ENCODE results near the gene ZNF354C. TPM values are rescaled to one million over a fixed set of nuclear protein-coding genes. Genes with fewer than 3 reads are reported as not detected.

ZNF354C gene
- total and polyA plus RNA-seq, 3 donors from 2014 or later = 4.0 to 4.8 (median 4.6) TPM

DNA sequence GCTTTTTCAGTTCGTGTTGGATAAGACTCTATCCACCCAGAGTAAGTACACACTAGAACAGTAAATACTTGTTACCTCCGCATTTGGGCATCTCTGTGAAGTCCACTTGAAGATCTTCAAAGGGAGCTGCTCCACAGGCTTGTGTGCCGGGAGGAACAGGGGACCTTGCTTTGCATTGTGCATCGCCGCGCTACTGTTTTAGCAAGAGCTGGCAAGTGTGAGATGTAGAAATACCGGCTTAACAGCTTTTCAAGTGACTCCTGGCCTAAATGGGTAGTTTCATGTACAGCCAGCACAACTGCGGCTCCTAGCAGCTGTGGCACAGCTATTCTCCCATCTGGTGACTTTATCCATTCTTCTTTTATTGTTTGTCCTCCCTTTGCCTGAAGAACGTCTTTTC, 8.4 kb upstream of the ZNF354C start:
- no peak for DNase-seq

DNA sequence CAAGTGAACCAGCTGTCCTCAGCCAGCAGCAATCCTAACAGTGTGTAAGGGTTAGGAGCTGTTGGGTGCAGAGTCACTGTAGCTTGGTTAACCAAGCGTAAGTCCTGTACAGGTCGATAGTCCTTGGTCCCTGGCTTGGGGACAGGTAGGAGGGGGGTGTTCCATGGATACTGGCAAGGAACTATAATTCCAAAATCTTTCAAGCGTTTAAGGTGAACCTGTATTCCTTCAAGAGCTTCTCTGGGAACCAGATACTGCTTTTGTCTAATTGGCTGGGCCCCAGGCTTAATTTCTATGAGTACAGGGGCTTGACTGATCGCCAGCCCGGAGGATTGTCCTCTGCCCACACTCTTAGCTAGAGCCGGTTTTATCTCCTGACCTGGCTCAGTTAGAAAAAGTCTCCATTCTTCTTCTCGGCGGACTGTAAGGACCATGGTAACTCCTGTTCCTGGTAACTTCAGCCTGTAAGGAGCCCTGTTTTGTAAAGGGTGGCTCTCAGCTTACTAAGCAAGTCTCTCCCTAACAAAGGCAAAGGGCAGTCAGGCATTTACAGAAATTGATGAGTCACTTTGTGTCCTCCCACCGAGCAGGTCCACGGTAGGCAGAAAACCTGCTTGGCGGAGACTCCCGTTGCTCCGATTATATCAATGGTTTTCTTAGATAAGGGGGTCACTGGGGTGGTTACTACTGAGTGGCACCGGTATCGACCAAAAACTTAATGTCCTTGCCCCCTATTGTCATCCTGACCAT, 6.0 kb upstream of the ZNF354C start:
- intact Hi-C loops (cut with DNase I; ENCODE audit: low total_unique reads) = no loop called here

More for the DNA sequence above, 8.4 kb upstream of the ZNF354C start:
- Histone ChIP-seq H3K4me3 (no peak overlapping the region), H3K4me1 (no peaks in the 10 kb centered on the region), H3K27ac (no peak overlapping the region), H3K9me3 (no peaks in the 10 kb centered on the region), H3K36me3 (ENCODE audit: low read depth, missing control alignments) (no peaks in the 10 kb centered on the region), H3K27me3 (no peaks in the 10 kb centered on the region)
- no peak for TF ChIP-seq POLR2A (IDR thresholded peaks at IDR 0.05)
- intact Hi-C loops (cut with DNase I; ENCODE audit: low total_unique reads) = no loop called here
- WGBS, 2 donors = 84 to 93% methylated on average over 9 of the region's 9 CpGs

DNA sequence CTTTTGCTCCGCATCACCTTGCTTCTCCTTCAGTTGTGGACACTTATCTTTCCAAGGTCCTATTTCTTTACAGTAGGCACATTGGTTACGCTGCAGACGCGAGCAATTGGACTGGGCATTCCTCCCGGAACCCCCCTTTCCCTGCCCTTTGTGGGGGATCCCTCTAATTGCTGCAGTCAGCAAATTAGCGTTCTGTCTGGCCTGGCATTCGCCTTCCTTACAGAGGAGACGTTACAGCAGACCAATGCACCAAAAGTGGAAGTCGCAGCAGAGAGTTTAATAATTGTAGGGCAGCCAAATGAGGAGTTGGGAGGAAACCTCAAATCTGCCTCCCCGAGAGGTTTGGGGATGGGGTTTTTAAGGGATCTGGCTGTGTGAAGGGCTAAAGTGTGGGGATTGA, 5.3 kb upstream of the ZNF354C start:
- H3K27me3 ChIP-seq = no peaks in the 10 kb centered on the region
- H3K4me1 ChIP-seq = no peaks in the 10 kb centered on the region
- H3K36me3 ChIP-seq (ENCODE audit: low read depth, missing control alignments) = no peaks in the 10 kb centered on the region
- DNase-seq = no peak
- H3K4me3 ChIP-seq = no peak overlapping the region
- no peaks in the 10 kb centered on the region for H3K9me3 ChIP-seq
- TF ChIP-seq, protein P1, sequence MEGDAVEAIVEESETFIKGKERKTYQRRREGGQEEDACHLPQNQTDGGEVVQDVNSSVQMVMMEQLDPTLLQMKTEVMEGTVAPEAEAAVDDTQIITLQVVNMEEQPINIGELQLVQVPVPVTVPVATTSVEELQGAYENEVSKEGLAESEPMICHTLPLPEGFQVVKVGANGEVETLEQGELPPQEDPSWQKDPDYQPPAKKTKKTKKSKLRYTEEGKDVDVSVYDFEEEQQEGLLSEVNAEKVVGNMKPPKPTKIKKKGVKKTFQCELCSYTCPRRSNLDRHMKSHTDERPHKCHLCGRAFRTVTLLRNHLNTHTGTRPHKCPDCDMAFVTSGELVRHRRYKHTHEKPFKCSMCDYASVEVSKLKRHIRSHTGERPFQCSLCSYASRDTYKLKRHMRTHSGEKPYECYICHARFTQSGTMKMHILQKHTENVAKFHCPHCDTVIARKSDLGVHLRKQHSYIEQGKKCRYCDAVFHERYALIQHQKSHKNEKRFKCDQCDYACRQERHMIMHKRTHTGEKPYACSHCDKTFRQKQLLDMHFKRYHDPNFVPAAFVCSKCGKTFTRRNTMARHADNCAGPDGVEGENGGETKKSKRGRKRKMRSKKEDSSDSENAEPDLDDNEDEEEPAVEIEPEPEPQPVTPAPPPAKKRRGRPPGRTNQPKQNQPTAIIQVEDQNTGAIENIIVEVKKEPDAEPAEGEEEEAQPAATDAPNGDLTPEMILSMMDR (IDR thresholded peaks at IDR 0.05) = no peak
- TF ChIP-seq POLR2A (IDR thresholded peaks at IDR 0.05) = no peak
- intact Hi-C loops (cut with DNase I; ENCODE audit: low total_unique reads) = no loop called here
- no peak overlapping the region for H3K27ac ChIP-seq
- WGBS, 2 donors = 73 to 86% methylated on average over 10 of the region's 10 CpGs

More for the DNA sequence above, 6.0 kb upstream of the ZNF354C start:
- 78% methylated on average over 14 to 15 of the region's 15 CpGs for WGBS, 2 donors
- no peak overlapping the region for H3K27ac ChIP-seq
- no peaks in the 10 kb centered on the region for H3K27me3 ChIP-seq
- H3K4me3 ChIP-seq = no peak overlapping the region
- TF ChIP-seq POLR2A (IDR thresholded peaks at IDR 0.05) = no peak
- TF ChIP-seq, protein P1 (IDR thresholded peaks at IDR 0.05) = no peak
- H3K9me3 ChIP-seq = no peaks in the 10 kb centered on the region
- no peaks in the 10 kb centered on the region for H3K4me1 ChIP-seq
- no peaks in the 10 kb centered on the region for H3K36me3 ChIP-seq (ENCODE audit: low read depth, missing control alignments)
- no peak for DNase-seq

DNA sequence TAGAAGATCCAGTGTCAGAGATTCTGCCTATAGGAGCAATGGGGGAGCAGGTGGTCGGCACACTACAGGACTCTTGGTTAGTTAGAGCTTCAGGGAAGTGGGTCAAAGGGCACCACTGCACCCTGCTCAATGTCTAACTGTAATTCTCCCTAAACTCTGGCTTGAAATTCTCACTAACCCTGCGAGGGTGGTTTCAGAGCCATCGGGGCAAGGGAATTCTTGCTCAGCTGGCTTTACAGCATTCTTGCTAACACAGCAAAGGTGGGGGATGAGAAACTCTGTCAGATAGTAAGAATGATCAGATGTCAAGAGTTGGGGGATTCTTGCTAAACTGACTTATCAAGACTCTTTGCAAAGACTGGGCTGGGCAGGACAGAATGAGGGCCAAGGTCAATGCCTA, 4.7 kb upstream of the ZNF354C start:
- H3K36me3 ChIP-seq (ENCODE audit: low read depth, missing control alignments) = no peaks in the 10 kb centered on the region
- intact Hi-C loops (cut with DNase I; ENCODE audit: low total_unique reads) = no loop called here
- H3K27me3 ChIP-seq = no peaks in the 10 kb centered on the region
- no peak for DNase-seq
- no peaks in the 10 kb centered on the region for H3K4me1 ChIP-seq
- TF ChIP-seq, protein P1 (IDR thresholded peaks at IDR 0.05) = no peak
- TF ChIP-seq POLR2A (IDR thresholded peaks at IDR 0.05) = no peak
- no peaks in the 10 kb centered on the region for H3K9me3 ChIP-seq
- no peak overlapping the region for H3K27ac ChIP-seq
- 69 to 82% methylated on average over 3 of the region's 3 CpGs for WGBS, 2 donors
- no peak overlapping the region for H3K4me3 ChIP-seq

DNA sequence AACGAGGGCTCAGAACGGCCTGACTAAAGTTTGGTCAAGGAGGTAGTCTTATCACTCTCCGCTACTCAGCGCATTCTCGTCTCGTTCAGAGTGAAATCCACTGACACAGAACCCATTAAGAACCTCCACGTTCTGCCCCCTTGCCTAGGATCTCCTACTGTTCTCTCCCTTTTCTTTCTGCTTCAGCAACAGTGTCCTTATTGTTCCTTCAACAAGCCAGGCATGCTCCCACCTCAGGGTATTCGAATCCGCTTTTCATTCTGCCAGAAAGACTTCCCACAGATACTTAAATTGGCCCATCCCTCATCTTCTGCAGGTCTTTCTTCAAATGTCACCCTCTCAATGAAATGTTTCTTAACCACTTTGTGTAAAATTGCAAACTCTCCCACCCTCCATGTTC, 4.3 kb upstream of the ZNF354C start:
- Histone ChIP-seq H3K27ac (no peak overlapping the region), H3K9me3 (no peaks in the 10 kb centered on the region), H3K4me3 (no peak overlapping the region), H3K4me1 (peaks cover 1% of the 10 kb centered on the region), H3K27me3 (no peaks in the 10 kb centered on the region), H3K36me3 (ENCODE audit: low read depth, missing control alignments) (no peaks in the 10 kb centered on the region)
- TF ChIP-seq POLR2A (IDR thresholded peaks at IDR 0.05) = no peak
- TF ChIP-seq, protein P1 (IDR thresholded peaks at IDR 0.05) = no peak
- no peak for DNase-seq
- WGBS, 2 donors = 56 to 59% methylated on average over 9 of the region's 9 CpGs
- intact Hi-C loops (cut with DNase I; ENCODE audit: low total_unique reads) = no loop called here

Data from testis (tissue), 3 donors.